PC-3 (cell line): Measurements from ENCODE around the gene CRTAC1. TPM values are rescaled to one million over a fixed set of nuclear protein-coding genes. Genes with fewer than 3 reads are reported as not detected.
A peak's percentile ranks its signal among the peaks of the same experiment; 100 is the strongest.
"Not testable (repeated sequence)": the region's sequence is repeated elsewhere in the genome, so short reads cannot be mapped to it uniquely, and the experiment has no call there.

Source experiments
- ATAC-seq: fragments of 200-7000 bp; cut with Tn5 transposase; 2 replicates; pipeline ENCODE4 v1.9.1; 2020; ENCODE audit warnings: mild to moderate bottlenecking, moderate library complexity
- BruUV-seq: library from RNA; stranded (reverse); fragments of 400-500 nt; replicated peaks from 2 replicates; lab custom pipeline; 2021; lab: Mats Ljungman, UMichigan
- CTCF ChIA-PET: fragments of 300-600 bp; sonication (Branson Sonifier 250); formaldehyde crosslinking; loops from one replicate; lab custom pipeline; 2022; ENCODE audit warnings: antibody characterized with exemption; lab: Charles Lee
- POLR2A ChIA-PET: fragments of 300-600 bp; sonication (Branson Sonifier 250); formaldehyde crosslinking; loops from one replicate; lab custom pipeline; 2022; ENCODE audit warnings: antibody characterized with exemption; ENCODE audit not compliant: unreplicated experiment; lab: Charles Lee
- DNase-seq: peaks from one replicate; pipeline ENCODE4 v3.0.0-alpha.2; 2015
- H2AFZ ChIP-seq: fragments of 300-600 bp; sonication (generic); 2 replicates; pipeline ENCODE4 v1.6.0; 2016; ENCODE audit warnings: antibody characterized with exemption, low read length
- H3F3A ChIP-seq: fragments of 300-600 bp; sonication (generic); one replicate; pipeline ENCODE4 v1.6.0; 2017; ENCODE audit warnings: antibody characterized with exemption, low read length, control low read depth, mild to moderate bottlenecking; ENCODE audit not compliant: unreplicated experiment
- H3K27ac ChIP-seq: fragments of 300-600 bp; sonication (generic); 2 replicates; pipeline ENCODE4 v1.5.1; 2016; ENCODE audit warnings: mild to moderate bottlenecking, low read length
- H3K27me3 ChIP-seq: fragments of 300-600 bp; sonication (generic); 2 replicates; pipeline ENCODE4 v1.6.1; 2016; ENCODE audit warnings: low read length, mixed read lengths
- H3K36me3 ChIP-seq: fragments of 300-600 bp; sonication (generic); 2 replicates; pipeline ENCODE4 v1.6.1; 2016; ENCODE audit warnings: low read depth, mixed run types, low read length, mixed read lengths
- H3K4me1 ChIP-seq: fragments of 300-600 bp; sonication (generic); 2 replicates; pipeline ENCODE4 v1.5.1; 2016; ENCODE audit warnings: low read length; ENCODE audit not compliant: insufficient read depth
- H3K4me2 ChIP-seq: fragments of 300-600 bp; sonication (generic); 2 replicates; pipeline ENCODE4 v1.6.0; 2016; ENCODE audit warnings: low read length
- H3K4me3 ChIP-seq: fragments of 300-600 bp; sonication (generic); 2 replicates; pipeline ENCODE4 v1.5.1; 2016; ENCODE audit warnings: mild to moderate bottlenecking, low read length, mixed read lengths
- H3K79me2 ChIP-seq: fragments of 300-600 bp; sonication (generic); 2 replicates; pipeline ENCODE4 v1.6.1; 2017; ENCODE audit warnings: low read length, mixed read lengths
- H3K9ac ChIP-seq: fragments of 300-600 bp; sonication (generic); 2 replicates; pipeline ENCODE4 v1.6.0; 2016; ENCODE audit warnings: mild to moderate bottlenecking, low read length
- H3K9me2 ChIP-seq: fragments of 300-600 bp; sonication (generic); replicated peaks from 2 replicates; pipeline ENCODE4 v1.6.1; 2016; ENCODE audit warnings: mixed run types, low read length, mixed read lengths
- H3K9me3 ChIP-seq: fragments of 300-600 bp; sonication (generic); 2 replicates; pipeline ENCODE4 v1.6.1; 2016; ENCODE audit warnings: low read length, mixed read lengths
- H4K20me1 ChIP-seq: fragments of 300-600 bp; sonication (generic); 2 replicates; pipeline ENCODE4 v1.6.1; 2016; ENCODE audit warnings: low read length, mixed read lengths
- EZH2 ChIP-seq: fragments of 300-600 bp; sonication (generic); IDR thresholded peaks from one replicate; pipeline ENCODE4 v1.6.1; 2017; ENCODE audit warnings: antibody characterized with exemption, mild to moderate bottlenecking, low read length; ENCODE audit not compliant: unreplicated experiment
- EZH2phosphoT487 ChIP-seq: fragments of 300-600 bp; sonication (generic); IDR thresholded peaks from 2 replicates; pipeline ENCODE4 v1.6.1; 2018; ENCODE audit warnings: mild to moderate bottlenecking, antibody characterized with exemption, low read length, borderline replicate concordance
- intact Hi-C: fragments of 100-400 bp; cut with micrococcal nuclease; formaldehyde crosslinking; loops from 2 replicates; pipeline ENCODE4 v1.9.0; 2023
- total RNA-seq: library from RNA; depleted of rRNA; stranded (reverse); fragments of >200 nt; gene quantifications from 2 replicates; pipeline ENCODE4 v1.2.3, GENCODE V29; 2014
- TF ChIP-seq, protein P1 (sequence below): fragments of 300-600 bp; sonication (generic); conservative IDR thresholded peaks from 2 replicates; pipeline ENCODE4 v1.5.1; 2017; ENCODE audit warnings: antibody characterized with exemption, low read depth, mild to moderate bottlenecking, low read length

Gene CRTAC1
- total RNA-seq, 1 experiment from 2014 or later = not detected

DNA sequence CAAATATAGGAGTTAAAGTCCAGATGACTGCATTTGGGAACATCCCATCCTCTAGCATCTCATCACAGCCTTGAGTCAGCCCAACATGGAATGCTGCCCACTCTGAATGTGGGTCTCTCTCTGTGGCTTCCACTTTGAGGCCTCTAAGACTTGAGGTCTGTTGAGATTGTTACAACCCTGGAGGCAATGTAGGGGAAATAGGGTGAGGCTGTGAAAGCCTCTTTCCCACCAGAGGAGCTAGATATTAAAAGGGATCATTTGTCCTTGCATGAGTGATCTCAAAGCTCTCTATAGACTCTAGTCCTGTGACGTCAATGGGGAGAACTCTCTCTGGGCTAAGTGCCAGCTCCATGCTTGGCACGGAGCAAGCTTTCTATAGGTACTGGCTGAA lies 187.1 kb downstream of the CRTAC1 start:
- Histone ChIP-seq H2AFZ (no peak overlapping the region), H4K20me1 (no peaks in the 10 kb centered on the region), H3K36me3 (no peaks in the 10 kb centered on the region), H3K4me3 (no peak overlapping the region), H3K9ac (no peak overlapping the region), H3K79me2 (no peaks in the 10 kb centered on the region), H3F3A (no peaks in the 10 kb centered on the region), H3K4me1 (peaks cover 19% of the 10 kb centered on the region), H3K27ac (peak overlapping the region; percentile 49; the same call in 1 of the 2 replicates), H3K4me2 (no peak overlapping the region), H3K9me3 (no peaks in the 10 kb centered on the region), H3K9me2 (no peaks in the 10 kb centered on the region), H3K27me3 (no peaks in the 10 kb centered on the region)
- ChIA-PET POLR2A (interaction anchor here (0.6 kb wide), 1 partner anchor 54 kb away, joined by 3 read pairs; no protein-coding TSS in a partner anchor), CTCF (no interaction called here)
- intact Hi-C loops = no loop called here
- DNase-seq (peak; percentile 11), ATAC-seq (no peak)
- TF ChIP-seq EZH2 = no peak
- no peak for TF ChIP-seq EZH2phosphoT487
- TF ChIP-seq, protein P1, sequence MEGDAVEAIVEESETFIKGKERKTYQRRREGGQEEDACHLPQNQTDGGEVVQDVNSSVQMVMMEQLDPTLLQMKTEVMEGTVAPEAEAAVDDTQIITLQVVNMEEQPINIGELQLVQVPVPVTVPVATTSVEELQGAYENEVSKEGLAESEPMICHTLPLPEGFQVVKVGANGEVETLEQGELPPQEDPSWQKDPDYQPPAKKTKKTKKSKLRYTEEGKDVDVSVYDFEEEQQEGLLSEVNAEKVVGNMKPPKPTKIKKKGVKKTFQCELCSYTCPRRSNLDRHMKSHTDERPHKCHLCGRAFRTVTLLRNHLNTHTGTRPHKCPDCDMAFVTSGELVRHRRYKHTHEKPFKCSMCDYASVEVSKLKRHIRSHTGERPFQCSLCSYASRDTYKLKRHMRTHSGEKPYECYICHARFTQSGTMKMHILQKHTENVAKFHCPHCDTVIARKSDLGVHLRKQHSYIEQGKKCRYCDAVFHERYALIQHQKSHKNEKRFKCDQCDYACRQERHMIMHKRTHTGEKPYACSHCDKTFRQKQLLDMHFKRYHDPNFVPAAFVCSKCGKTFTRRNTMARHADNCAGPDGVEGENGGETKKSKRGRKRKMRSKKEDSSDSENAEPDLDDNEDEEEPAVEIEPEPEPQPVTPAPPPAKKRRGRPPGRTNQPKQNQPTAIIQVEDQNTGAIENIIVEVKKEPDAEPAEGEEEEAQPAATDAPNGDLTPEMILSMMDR = no peak
- no TSS peak for BruUV-seq

DNA sequence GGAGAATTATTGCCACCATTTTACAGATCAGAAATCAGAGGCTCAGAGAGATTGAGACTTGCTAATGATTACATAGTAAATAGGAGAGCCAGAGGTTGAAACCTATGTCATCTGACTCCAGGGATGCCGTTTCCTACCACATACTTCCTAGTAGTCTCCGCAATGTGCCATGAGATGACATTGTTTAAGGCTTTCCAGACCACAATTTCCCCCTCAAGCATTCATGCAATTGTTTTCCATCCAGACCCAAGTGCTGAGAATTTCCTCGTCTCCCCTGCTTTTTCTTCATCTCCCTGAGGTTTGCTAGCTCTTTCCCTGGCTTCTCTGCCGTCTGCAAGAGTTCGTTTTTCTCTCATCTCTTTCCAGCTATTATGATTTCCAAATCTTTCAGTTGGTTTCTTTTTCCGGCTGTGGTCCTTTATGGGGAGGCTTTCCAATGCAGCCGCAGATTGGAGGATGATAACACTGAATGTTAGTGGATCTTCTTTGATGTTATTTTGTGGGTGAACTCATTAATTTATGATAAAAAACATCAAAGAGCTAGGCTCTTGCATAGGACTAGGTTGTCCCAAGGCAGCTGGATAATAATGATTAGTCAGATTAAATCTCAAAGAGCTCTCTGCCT lies 187.7 kb downstream of the CRTAC1 start:
- TF ChIP-seq EZH2 = no peak
- TF ChIP-seq, protein P1 = no peak
- no peak for TF ChIP-seq EZH2phosphoT487
- Histone ChIP-seq H3K4me2 (peak overlapping the region; percentile 46), H4K20me1 (no peaks in the 10 kb centered on the region), H3K27ac (peak overlapping the region; percentile 49), H3F3A (no peaks in the 10 kb centered on the region), H3K36me3 (no peaks in the 10 kb centered on the region), H3K79me2 (no peaks in the 10 kb centered on the region), H2AFZ (no peak overlapping the region), H3K9me2 (no peaks in the 10 kb centered on the region), H3K27me3 (no peaks in the 10 kb centered on the region), H3K9ac (no peak overlapping the region; the same call in 1 of the 2 replicates), H3K9me3 (no peaks in the 10 kb centered on the region), H3K4me1 (peaks cover 19% of the 10 kb centered on the region), H3K4me3 (no peak overlapping the region; the same call in 1 of the 2 replicates)
- CTCF ChIA-PET = interaction anchor here (0.6 kb wide), 1 partner anchor 51 kb away, joined by 3 read pairs; no protein-coding TSS in a partner anchor
- ATAC-seq (no peak; the same call in 1 of the 2 replicates), DNase-seq (peak; percentile 40)
- POLR2A ChIA-PET = interaction anchor here (0.5 to 0.6 kb wide), 2 partner anchors 55 to 248 kb away, joined by 3 read pairs; no protein-coding TSS in a partner anchor
- BruUV-seq = no TSS peak
- intact Hi-C loops = no loop called here

DNA sequence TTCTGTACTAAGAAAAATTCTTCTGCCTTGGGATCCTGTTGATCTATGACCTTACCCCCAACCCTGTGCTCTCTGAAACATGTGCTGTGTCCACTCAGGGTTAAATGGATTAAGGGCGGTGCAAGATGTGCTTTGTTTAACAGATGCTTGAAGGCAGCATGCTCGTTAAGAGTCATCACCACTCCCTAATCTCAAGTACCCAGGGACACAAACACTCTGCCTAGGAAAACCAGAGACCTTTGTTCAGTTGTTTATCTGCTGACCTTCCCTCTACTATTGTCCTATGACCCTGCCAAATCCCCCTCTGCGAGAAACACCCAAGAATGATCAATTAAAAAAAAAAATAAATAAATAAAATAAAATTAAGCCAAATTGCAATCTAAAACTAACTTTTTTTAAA lies 188.3 kb downstream of the CRTAC1 start:
- H3K27ac ChIP-seq, DNase-seq, H3K9me2 ChIP-seq, ATAC-seq, intact Hi-C loops, H3K4me3 ChIP-seq, H2AFZ ChIP-seq, H3K9ac ChIP-seq, CTCF ChIA-PET, H3K79me2 ChIP-seq, H3K9me3 ChIP-seq, H3F3A ChIP-seq, BruUV-seq, H3K27me3 ChIP-seq, POLR2A ChIA-PET, H4K20me1 ChIP-seq, H3K36me3 ChIP-seq, H3K4me2 ChIP-seq: not testable (repeated sequence)
- H3K4me1 ChIP-seq = peaks cover 19% of the 10 kb centered on the region

DNA sequence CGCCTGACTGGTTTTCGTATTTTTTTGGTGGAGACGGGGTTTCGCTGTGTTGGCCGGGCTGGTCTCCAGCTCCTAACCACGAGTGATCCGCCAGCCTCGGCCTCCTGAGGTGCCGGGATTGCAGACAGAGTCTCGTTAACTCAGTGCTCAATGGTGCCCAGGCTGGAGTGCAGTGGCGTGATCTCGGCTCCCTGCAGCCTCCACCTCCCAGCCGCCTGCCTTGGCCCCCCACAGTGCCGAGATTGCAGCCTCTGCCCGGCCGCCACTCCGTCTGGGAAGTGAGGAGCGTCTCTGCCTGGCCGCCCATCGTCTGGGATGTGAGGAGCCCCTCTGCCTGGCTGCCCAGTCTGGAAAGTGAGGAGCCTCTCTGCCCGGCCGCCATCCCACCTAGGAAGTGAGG lies 189.3 kb downstream of the CRTAC1 start:
- intact Hi-C loops, H3K4me2 ChIP-seq, H2AFZ ChIP-seq, ATAC-seq, H4K20me1 ChIP-seq, H3K9ac ChIP-seq, CTCF ChIA-PET, H3K36me3 ChIP-seq, H3K27ac ChIP-seq, BruUV-seq, H3K79me2 ChIP-seq, H3K9me3 ChIP-seq, H3K9me2 ChIP-seq, H3K27me3 ChIP-seq, H3F3A ChIP-seq, DNase-seq, H3K4me3 ChIP-seq, POLR2A ChIA-PET: not testable (repeated sequence)
- peaks cover 19% of the 10 kb centered on the region for H3K4me1 ChIP-seq
